Cardiac septum (tissue), 1 donor: ENCODE measurements around the gene LRFN4. TPM values are rescaled to one million over a fixed set of nuclear protein-coding genes. Genes with fewer than 3 reads are reported as not detected.

ENCODE experiments used
- DNase-seq: peaks from one replicate; pipeline ENCODE4 v3.0.0-alpha.2; 2020; ENCODE audit warnings: low spot score
- intact Hi-C: fragments of 100-400 bp; cut with DNase I; formaldehyde crosslinking; loops from one replicate; pipeline ENCODE4 v1.14.0; 2022
- total RNA-seq: library from RNA; stranded (reverse); fragmentation: NEBNext Ultra II Directional; extraction: Animal tissue kit (Norgen Biotek cat#: 25700); gene quantifications from one replicate; pipeline ENCODE4 v1.2.1, GENCODE V29; 2021
- donor health status: DM: no; HTN: no; CAD: no.

LRFN4 gene
- total RNA-seq, 1 donor from 2014 or later, result 24.5 TPM

GRCh38 chr11:66843776-66844495 is 12.9 kb upstream of the LRFN4 start:
- intact Hi-C loops, result loop anchor here (1.0 kb wide), 1 partner anchor 12 kb away; no protein-coding TSS in a partner anchor

GRCh38 chr11:66844496-66845142 is 12.2 kb upstream of the LRFN4 start:
- intact Hi-C loops, result no loop called here
- DNase-seq, result peak; percentile 68

More at GRCh38 chr11:66843776-66844495, 12.9 kb upstream of the LRFN4 start:
- DNase-seq, result no peak

DNA sequence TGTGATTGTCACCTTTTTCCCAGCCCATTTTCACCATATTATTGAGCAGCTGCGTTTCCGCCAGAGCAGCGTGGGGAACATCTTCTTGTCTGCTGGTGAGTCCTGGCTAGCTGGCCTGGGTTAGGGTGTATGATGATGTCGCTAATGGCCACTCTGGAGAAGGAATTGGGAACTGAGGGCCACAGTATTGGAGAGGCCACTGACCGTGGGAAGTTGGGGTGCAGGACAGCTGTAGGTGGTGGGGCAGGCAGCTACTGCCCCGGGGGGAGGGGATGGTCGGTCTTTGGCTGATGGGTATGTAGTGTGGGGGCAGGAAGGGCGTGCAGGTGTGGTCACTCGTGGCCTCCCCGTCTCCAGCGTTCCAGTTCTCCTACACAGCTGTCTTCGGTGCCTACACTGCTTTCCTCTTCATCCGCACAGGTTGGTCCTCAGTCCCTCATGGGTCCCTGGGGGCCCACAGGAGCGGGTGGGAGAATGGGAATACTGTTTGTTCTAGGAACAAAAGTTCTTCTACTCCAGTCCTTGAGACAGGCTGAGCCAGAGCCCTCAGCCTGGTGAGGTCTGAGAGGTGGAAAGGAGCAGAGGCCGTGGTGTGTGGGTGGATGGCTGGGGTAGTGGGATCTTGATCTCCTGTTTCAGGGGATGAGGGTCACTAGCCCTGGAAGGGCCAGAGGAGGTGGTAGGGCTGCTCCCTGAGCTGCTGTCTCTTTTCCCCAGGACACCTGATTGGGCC is 11.6 kb upstream of the LRFN4 start:
- intact Hi-C loops, result no loop called here

GRCh38 chr11:66845876-66846212 is 11.0 kb upstream of the LRFN4 start:
- intact Hi-C loops, result no loop called here
- DNase-seq, result peak; percentile 69

More for the DNA sequence above, 11.6 kb upstream of the LRFN4 start:
- DNase-seq, result no peak

DNA sequence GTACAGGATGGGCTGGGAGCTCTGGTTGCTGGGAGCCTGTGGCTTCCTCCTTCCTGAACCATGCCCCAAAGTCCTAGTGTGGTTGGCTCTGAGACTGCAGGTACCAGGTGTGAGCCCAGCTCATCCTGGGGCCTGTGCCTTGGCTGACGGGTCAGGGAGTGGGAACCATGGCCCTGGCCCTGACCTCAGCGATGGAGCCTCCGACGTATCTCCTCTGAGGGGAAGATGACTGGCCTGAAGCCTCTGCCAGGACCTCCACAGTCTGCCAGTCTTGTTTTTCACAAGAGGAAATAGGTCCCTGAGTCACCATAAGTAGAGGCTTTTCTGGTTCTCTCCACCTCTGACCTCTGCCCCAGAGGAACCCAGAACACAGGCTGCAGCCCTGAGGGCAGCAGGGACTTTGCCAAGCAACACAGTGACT is 10.2 kb upstream of the LRFN4 start:
- intact Hi-C loops, result no loop called here
- DNase-seq, result peak; percentile 62

DNA sequence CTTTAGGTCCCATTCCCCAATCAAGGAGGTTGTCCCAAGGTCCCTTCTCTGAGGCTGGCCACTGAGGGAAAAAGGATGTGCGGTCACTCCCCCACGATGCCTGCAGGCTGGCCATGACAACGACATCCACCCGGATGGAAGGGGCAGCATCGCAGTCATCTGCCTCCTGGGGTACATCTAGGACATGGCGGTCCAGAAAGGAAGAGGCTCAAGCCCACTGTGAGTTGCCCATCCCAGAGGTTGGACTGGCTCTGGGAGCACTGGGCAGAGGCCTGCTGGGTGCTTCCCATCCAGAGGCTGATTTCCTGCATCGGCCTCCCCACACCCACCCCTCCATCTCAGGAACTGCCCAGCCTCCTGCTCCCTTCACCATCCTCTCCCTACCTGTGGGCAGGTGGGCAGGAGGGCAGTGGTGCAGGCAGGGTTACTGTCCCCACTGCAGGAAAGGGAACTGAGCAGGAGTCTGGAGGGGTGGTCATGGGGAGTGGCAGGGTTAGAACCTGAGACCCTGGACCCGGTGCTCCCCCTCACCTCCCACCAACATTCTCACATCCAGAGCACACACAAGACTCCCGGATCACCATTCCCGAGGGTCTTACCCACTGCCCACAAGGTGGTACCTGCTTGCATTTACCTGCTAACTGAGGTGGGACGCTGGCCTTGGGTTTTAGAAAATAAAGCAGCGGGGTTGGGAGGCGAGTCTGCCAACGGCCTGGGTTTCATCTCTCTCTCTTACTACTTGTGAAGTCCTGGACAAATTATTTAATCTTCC is 9.2 kb upstream of the LRFN4 start:
- DNase-seq, result no peak
- intact Hi-C loops, result no loop called here

DNA sequence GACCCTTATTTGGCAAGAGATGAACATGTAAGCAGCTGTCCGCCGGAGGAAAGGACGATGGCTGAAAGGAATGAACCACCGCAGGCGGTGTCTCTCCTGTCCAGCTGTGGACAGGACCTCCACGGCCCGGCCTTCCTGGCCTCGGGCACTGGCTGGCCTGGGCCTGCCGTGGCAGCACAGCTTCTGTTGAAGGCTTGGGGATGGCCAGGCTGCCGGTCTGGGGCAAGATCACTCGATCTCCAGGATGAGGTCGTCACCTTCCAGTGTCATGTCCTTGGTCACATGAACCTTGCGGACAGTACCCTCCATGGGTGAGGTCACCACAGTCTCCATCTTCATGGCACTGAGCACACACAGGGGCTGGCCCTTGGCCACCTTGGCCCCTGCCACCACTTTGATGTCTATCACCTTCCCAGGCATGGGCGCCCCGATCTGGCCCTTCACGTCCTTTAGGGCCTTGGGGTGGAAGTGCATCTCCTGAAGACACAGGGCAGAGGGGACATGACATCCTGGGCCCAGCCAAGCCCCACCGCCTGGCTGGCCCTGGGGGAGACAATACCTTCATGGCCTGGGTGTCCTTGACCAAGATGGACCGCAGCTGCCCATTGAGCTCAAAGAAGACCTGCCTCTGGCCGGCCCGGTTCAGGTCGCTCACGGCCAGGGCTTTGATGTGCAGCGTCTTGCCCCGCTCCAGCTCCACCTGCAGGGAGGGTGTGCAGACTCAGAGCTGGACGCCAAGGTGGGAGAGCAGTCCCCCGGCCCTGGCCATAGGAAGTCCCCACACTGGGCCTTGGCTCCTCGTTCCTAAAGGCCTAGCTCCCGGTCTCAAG is 8.0 kb upstream of the LRFN4 start:
- DNase-seq, result peak; percentile 58
- intact Hi-C loops, result no loop called here

GRCh38 chr11:66849501-66850234 is 7.2 kb upstream of the LRFN4 start:
- intact Hi-C loops, result no loop called here
- no peak for DNase-seq

- DNase-seq, result peak; percentile 63
- intact Hi-C loops, result no loop called here
These were observed 6.7 kb upstream of the LRFN4 start for GRCh38 chr11:66850235-66850587.

- peak; percentile 61 for DNase-seq
These were observed 6.2 kb upstream of the LRFN4 start for GRCh38 chr11:66850588-66851238.

GRCh38 chr11:66851239-66851596 is 5.6 kb upstream of the LRFN4 start:
- no peak for DNase-seq
- intact Hi-C loops, result no loop called here

More at GRCh38 chr11:66850588-66851238, 6.2 kb upstream of the LRFN4 start:
- intact Hi-C loops, result no loop called here

DNA sequence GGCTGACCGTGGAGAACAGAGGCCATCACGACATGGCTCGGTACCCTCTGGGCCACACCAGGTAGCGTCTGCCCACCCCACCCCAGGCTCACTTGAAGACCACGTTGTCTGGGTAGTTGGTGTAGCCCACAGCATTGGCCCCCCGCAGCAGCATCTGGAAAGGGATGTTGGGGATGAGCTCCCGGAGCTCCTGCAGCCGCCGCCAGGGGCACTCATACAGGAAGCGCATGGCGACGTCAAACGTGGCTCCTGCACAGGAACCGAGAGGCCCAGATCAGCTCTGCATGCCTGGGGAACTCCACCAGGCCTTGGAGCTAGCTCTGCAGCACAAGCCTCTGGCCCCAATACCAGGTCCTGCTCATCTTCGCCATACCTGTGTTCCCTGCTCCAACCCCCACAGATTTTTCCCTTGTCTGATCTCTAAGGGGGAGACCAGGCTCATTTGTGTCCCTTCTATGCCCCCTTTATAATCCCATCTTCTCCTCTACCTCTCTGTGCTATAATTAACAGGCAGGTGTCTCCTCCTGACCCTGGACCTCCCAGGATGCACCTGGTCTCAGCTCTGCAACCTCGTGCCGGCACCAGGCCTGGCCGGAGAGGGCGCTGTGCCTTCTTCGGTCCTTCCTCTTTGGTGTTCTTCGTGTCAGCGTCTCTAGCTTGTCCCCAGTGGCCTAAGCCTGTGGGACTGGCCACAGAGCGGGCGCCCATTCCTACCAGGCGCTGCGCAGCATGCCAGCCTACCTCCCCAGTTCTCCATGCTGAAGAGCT is 5.0 kb upstream of the LRFN4 start:
- peak; percentile 58 for DNase-seq
- intact Hi-C loops, result no loop called here

GRCh38 chr11:66852466-66853241 is 4.2 kb upstream of the LRFN4 start:
- intact Hi-C loops, result no loop called here
- peak; percentile 63 for DNase-seq

DNA sequence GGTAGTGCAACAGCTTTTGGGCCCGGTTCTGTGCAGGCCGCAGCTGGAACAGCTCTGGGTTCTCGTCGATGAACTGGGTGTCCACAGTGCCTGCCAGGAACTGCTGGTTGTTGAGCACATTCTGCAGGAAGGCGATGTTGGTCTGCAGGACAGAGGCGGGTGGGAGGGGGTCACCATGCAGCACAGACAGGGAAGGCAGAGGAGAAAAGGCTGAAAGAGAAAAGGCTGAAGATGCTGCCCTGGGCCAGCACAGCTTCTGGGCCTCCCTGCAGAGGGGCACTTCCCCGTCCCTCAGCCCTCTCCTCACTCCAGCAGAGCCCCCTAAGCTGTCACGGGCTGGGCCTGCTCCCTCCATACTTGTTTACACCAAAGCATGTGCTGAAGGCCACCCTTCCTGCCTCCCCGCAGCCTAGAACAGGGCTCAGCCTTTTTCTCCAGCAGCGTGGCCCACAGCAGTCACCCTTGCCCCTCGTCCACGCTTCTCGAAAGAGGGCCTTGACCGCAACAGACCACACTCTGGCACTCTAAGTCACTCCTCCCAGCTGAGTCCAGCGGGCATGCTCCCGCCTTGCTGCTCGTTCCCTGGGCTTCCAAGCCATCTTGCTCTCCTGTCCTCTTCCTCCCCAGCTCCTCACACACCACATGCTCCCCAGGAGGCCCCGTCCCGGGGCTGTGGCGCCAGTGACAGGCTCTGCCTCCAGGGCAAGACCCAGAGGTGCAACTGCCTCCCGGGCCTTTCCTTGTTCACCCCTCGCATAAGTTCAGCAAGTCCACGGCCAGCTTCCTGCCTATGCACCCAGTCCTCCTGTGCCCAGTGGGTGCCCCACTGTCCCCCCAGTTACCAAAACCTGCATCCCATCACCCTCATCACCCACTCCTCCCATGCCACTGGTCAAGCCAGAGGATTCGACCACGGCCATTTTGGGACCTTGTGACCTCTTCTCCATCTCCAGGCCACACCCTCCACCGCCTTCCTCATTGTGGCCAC is 3.3 kb upstream of the LRFN4 start:
- intact Hi-C loops, result no loop called here
- peak; percentile 64 for DNase-seq

GRCh38 chr11:66854231-66854661 is 2.6 kb upstream of the LRFN4 start:
- no peak for DNase-seq
- intact Hi-C loops, result no loop called here
